Measurements from ENCODE around the gene SORL1. TPM values are rescaled to one million over a fixed set of nuclear protein-coding genes. Genes with fewer than 3 reads are reported as not detected.
"Not testable (repeated sequence)": the region's sequence is repeated elsewhere in the genome, so short reads cannot be mapped to it uniquely, and the experiment has no call there.

The SORL1 gene
- total RNA-seq, 1 donor from 2014 or later = under 0.01 TPM

DNA sequence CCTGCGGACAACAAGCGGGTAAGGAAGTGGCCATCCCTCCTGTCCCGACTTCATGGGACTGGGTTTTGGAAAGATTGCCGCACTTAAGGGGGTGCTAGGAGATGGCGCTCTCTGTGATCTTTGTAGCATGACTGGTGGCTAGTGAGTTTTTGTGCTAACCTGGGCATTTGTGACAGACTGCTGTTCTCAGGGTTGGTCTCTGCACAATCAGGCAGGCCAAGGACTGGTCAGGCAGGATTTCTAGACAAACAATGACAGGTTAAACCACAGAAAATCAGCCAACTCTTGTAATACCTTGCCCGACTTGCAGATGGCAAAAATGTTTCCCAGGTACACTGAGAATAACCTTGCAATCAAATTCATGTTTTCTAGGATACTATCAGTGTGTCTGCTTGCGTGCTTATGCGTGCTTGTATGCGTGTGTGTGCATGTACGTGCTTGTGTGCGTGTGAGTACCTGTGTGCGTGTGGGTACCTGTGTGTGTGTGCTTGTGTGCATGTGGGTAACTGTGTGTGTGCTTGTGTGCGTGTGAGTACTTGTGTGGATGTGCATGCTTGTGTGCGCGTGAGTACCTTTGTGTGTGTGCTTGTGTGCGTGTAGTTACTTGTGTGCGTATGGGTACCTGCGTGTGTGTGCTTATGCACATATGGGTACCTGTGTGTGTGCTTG, 26.2 kb downstream of the SORL1 start:
- no peak for DNase-seq (ENCODE audit: low read depth in 2 of 2)

DNA sequence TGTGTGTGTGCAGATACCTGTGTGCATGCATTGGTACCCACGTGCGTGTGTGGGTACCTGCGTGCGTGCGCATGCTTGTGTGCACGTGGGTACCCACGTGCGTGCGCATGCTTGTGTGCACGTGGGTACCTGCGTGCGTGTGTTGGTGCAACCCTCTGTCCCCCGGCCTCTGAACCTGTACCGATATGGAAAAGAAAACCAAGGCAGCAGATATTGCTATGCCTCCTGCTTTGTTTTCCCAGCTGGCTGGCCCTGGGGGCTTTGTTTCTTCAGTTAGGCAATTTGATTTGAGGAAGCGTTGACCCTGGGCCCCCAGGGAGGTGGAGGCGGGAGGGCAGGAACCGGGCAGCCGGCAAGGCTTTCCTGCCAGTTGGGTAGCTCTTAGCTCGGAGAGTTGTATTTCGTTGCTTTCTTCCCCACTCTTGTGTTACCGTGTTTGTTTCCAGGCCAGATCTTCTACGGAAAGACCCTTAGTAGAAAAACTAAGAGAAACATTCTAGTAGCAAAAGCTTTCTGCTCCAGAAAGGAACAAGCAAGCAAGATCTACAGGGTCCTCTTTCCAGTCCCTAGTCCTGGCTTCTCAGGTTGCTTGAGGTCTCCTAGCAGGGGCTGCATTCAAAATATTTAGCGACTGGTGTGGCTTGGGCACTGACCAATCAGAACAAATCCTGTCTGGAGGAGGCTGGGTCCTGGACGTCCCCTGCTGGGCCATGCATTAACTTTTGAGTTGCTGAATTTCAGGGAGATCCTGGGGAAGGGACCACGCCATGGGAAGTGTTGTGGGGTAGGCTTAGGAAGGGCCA, 27.0 kb downstream of the SORL1 start:
- peak in 1 of 2 donors; percentile 2 for DNase-seq (ENCODE audit: low read depth in 2 of 2)

DNA sequence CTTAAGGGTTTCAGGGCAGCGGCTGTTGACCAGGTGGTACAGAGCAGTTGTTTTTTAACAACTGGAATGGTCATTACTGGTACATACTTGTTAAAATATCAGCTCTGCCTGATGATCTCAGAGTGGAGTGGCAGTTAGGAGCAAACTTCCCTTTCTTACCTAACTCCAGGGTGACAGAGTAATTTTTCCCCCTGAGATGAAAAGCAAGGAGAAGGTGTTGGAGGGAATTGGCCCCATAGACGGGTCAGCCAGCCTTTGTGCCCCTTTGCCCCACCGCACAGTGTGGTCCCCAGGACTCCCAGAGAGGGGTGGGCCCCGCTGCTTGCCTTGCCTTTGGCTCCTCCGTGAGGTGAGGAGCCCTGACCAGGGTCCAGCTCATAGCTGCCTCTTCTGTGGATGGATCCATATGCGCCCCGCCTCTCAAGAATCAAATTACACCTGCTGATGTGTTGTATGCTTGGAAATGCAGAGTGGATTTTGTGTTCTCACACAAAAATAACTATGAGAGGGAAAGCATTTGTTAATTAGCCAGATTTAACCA, 27.7 kb downstream of the SORL1 start:
- no peak for DNase-seq (ENCODE audit: low read depth in 2 of 2)

DNA sequence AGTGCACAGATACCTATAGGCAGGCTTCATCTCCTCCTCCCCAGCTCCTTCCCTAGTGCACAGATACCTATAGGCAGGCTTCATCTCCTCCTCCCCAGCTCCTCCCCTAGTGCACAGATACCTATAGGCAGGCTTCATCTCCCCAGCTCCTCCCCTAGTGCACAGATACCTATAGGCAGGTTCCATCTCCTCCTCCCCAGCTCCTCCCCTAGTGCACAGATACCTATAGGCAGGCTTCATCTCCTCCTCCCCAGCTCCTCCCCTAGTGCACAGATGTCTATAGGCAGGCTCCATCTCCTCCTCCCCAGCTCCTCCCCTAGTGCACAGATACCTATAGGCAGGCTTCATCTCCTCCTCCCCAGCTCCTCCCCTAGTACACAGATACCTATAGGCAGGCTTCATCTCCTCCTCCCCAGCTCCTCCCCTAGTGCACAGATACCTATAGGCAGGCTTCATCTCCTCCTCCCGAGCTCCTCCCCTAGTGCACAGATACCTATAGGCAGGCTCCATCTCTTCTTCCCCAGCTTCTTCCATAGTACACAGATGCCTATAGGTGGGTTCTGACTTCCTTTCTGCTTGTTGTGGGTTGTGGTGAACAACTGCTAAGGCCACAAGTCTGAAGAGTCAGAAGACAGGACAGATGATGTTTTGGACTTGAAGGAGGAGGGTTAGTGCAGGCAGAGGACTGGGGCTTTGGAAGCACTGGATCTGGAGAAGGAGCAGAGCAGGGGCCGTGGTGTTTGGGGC, 29.5 kb downstream of the SORL1 start:
- not testable (repeated sequence) for DNase-seq (ENCODE audit: low read depth in 2 of 2)

DNA sequence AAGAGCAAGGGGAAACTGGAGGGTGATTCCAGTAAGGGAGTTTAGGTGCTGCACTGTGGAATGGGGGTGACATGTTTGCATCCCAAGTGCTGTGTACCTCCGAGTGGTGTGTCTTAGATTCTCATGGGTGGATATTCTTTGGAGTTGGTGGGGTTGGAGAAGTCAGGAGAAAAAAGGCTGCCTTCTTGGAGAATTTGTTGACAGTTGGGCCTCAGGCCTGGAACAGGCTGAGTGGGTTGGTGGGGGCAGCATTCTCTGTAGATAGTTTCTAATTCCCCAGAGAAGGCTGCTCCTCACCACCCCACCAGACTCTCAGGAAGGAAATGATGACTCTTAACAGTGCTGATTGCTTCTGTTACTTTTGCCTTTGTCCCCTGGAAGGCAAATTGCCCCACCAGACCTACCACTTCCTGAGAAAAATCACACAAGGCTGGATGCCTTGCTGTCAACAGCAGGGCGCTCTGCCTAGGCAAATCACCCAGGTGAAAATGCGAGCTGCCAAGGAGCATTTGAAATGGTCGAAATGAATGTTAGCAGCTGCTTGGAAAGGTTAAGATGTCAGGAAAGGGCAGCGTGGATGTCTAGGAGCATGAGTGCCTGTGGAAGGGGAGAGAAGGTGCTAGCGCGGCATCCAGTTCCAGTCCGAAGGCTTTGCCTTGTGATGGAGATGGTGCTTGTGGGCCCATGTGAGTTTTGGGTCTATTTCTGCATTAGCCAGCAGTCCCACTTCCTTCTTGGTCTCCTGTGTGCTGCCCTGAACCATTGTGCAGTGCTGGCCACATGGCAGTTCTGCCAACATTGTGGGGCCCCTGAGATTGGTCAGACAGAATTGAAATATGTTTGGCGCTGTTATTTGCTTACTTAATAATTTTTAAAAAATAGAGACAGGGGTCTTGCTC, 30.4 kb downstream of the SORL1 start:
- peak; percentile 14 to 58 for DNase-seq (ENCODE audit: low read depth in 2 of 2)

DNA sequence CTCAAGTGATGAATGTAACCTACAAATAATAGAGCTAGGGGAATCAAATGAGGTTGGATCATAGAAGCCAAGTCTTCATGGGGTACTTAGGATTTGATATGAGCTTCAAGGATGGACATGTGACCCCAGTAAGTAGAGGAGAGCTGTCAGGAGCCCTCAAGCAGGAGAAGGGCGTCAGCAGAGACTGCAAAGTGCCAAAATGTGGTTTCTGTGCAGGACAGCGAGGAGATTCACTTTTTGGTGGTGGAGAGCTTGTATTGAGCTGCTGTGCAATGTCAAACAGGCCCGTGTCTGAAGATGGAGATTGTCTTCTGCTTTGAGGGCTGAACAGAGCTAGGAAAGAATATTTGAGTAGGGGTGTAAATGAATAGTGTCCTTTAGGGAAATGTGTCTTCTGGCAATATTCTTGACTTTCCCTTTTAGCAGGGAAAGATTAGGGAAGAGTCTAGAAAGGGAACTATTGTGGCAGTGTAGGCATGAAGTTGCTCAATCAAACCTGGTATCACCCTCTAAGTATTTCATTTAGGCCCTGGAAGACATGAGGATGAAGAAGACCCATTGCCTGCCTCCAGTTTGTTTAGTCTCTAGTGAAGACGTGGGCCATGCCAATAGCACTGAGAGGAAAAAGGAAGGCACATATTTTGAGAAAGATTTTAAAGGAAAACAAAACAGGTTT, 31.8 kb downstream of the SORL1 start:
- DNase-seq (ENCODE audit: low read depth in 2 of 2) = no peak

DNA sequence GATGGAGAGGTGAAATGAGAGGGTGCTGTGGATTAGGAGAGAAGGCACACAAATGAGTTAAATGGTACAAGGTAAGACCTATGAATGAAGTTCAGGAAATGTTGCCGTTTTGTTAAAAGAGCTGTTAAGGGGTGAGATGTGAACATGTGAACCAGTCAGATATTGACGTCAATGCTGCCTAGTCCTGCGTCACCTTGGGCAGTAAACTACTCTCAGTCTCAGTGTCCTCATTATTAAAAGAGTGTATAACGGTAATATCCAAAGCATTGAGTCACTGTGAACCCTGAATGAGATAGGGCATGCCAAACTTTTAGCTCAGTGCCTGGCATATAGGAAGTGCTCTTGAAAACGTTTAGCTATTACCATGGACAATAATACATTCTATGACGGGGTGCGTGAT, 33.1 kb downstream of the SORL1 start:
- no peak for DNase-seq (ENCODE audit: low read depth in 2 of 2)

DNA sequence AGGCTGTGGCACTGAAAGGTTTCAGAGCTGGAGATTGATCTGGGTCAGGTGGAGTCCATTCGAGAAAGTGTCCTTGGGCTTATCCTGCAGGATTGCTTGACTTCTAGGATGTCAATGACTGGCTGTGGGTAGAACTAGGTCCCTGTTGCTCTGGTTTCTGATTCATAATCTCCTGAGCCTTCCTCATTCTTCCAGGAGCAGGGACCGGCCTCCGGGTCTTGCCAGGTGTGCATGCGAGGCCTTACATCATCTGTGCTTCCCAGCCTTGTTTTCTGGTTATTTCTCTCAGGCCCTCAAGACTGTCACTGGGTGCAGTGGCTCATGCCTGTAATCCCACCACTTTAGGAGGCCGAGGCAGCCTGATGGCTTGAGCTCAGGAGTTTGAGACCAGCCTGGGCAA, 33.9 kb downstream of the SORL1 start:
- DNase-seq (ENCODE audit: low read depth in 2 of 2) = no peak

DNA sequence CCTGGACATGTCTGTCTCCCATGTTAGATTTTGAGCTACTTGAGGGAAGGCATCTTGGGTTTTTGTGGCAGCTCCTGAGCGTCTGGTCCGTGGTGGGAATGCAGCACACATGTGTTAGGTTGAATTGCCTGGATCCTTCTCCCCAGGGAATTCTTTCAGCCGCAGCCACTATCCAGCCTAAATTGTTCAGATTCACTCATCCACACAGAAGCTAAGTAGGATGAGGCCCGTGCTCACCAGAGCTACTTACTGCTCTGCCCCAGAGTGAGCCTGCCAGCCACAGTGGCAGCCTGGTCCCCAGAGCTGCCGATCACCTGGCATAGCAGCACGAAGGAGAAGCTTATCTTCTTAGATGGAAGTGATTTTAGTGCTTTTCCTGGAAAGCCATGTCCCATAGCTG, 35.1 kb downstream of the SORL1 start:
- DNase-seq (ENCODE audit: low read depth in 2 of 2) = no peak

DNA sequence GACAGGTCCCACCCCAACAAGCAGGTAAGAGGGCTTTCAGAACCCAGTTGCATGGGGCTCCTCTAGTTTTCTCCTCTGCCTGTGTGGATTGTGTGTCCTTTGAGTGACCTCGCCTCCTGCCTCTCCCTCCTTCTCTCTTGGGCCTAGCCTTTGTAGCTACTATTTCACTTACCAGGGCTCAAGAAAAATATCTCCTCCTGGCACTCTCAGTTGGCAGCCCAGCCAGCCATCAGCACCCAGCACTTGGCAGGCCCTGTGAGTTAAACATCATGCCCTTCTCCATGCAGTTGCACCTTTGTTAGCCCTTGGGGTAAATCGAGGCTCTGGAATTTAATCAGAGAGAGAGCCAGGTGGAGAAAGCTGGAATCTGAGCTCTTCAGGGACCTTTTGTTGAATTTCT, 36.1 kb downstream of the SORL1 start:
- no peak for DNase-seq (ENCODE audit: low read depth in 2 of 2)

DNA sequence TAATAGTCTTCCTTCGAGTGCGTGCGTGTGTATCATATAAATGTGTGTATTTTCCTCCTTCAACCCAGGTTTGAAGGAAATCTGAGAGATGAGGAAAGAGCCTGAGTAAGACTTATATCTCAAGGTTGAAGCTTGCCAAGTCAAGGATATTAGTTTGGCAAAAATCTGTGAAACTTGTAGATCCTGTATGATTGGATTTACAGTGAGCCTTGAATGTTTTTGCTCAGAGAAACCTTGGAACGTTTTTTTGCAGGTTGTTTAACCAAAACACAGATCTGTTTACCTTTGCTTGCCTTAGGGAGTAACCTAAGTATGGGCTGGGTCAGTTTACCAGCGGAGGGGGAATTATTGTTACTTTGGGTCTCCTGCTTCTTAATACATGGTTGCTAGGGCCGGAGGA, 36.5 kb downstream of the SORL1 start:
- no peak for DNase-seq (ENCODE audit: low read depth in 2 of 2)

DNA sequence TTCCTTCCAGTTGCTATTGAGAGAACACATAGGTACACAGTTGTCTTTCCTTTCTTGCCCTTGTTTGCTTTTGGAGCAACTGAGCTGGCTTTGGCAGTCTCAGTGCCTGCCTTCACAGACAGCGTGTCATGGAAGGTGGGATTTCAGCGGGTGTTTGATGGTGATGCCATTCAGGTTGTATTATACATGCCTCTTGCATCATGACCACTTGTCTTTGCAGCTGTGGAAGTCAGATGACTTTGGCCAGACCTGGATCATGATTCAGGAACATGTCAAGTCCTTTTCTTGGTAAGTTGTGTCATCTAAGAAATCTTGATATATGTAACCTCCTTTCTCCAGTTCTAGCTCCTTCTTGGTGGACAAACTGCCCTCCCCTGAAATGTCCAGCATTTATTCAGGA, 37.7 kb downstream of the SORL1 start:
- DNase-seq (ENCODE audit: low read depth in 2 of 2) = no peak

DNA sequence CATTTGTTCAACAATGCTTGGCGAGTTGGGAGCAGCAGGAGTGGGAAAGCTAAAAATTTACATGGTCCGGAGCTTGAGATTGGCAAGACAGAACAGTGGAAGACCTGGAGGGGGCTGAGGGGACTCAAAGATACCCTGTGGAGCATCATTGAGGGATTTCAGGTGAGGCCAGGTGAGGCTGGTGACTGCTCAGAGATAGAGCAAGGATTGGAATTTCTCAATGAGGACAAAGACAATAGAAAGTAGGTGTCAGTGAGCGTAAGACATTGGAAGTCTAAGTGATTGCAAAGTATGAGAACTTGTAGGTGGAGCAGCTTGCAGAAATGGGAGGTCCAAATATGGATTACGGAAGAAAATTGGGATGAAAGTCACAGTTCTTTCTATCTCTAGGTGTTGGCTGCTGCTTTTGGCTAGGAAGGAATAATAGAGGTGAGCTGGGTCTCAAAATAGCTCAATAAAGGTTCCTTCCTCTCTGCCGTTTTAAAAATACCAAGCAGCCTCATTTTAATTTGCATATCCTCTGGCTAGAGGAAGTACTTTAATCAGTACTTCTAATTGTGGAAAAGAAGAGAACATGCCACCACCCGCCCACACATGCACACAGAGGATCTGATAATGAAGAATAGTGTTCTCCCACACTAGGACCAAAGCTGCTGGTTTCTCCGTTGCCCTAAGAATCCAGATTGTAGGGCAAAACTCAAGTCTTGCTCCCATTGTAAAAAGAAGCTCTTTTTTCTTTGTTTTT, 42.4 kb downstream of the SORL1 start:
- DNase-seq (ENCODE audit: low read depth in 2 of 2) = no peak

DNA sequence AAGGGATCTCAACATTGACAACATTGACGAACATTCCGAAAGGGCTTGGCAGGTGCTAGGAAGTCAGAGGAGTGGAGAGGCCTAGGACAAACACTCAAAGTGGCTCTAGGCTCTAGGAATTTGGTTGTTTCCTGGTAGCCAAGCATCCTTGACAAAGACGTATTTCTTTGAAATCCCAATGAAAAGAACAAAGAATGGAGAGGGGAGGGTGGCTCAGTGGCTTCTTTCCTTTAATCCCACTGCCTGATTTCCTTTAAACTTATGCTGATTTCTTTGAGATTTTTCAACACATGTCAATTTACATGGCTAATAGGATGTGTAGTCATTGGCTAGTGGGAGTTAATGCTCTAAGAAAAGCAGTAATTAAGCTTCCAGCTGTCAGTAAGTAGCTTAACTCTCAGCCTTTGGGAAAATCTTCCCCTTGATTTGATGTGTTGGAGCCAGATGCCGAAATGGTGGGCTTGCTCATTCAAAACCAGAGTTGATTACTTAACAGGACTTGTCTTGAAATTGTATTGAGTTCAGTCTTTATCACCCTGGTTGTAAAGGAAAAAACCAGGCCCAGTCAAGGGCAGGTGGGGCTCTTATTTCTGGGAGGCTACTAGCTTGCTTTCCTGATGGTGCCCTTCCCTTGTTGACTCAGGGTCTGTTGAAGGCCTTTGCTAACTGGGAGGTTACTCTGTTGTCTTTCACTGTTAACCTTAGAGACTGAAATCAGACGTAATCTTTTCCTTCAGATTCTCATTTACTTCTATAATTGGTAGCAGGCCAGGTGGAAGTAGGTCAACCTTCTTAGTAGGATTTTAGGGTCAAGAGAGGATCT, 45.3 kb downstream of the SORL1 start:
- no peak for DNase-seq (ENCODE audit: low read depth in 2 of 2)

DNA sequence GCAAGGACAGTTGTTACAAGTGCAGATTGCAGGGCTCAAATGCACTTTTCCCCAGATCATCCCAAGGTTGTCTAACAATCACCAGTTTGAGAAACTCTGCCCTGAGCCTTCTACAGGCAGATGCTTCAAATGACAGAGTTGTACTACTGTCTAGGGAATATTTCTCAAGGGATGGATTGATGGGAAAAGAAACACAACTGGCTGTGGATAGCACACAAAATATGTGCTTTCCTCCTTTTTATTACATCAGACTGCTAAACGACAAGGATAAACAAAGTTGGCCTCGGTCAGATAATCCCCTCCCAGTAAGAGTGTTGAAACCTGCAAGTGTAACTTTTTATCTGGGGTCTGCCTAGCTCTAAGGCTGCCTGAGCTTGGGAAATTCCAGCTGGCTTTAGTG, 47.3 kb downstream of the SORL1 start:
- DNase-seq (ENCODE audit: low read depth in 2 of 2) = no peak

DNA sequence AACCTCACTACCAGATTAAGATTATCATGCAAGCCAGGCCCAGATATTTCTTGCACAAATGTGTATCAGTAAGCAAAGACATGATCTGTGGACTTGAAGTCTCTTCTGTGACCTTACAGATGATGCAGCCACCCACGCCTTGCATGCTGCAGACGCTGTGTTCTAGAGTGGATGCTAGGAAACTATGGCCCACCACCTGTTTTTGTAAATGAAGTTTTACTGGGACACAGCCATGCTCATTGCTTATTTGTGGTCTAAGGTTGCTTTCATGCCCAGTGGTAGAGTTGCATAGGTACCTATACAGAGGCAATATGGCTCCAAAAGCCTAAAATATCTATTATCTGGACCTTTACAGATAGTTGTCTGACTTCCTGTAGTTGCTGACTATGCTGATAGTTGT, 48.2 kb downstream of the SORL1 start:
- DNase-seq (ENCODE audit: low read depth in 2 of 2) = no peak

DNA sequence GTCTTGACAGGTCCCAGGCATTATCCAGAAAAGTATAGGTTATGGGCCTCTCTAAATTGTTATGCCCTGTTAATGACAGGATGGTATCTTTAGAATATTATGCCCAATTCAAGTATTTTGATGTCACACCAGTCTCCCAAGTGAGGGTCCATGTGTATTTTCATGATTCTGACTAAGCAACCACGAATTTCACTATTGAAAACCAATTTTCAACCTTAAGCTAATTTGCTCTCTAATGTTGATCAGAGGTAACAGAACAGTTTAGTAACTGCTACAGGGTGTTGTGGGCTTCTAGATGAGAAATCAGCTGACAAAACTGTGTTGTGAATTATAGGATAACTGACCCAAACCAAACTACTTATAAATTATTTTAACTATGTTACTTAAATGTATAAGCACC, 48.6 kb downstream of the SORL1 start:
- no peak for DNase-seq (ENCODE audit: low read depth in 2 of 2)

DNA sequence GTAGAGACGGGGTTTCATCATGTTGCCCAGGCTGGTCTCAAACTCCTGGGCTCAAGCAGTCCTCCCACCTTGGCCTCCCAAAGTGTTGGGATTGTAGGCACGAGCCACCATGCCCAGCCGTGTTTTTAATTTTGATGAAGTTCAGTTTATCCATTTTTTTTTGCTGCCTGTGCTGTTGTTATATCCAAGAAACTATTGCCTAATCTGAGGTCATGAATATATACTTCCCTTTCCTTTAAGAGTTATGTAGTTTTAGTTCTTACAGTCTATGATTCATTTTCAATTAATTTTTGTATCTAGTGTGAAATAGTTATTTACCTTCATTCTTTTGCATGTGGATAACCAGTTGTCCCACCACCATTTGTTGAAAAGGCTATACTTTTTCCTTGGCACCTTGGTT, 50.9 kb downstream of the SORL1 start:
- DNase-seq (ENCODE audit: low read depth in 2 of 2) = no peak

DNA sequence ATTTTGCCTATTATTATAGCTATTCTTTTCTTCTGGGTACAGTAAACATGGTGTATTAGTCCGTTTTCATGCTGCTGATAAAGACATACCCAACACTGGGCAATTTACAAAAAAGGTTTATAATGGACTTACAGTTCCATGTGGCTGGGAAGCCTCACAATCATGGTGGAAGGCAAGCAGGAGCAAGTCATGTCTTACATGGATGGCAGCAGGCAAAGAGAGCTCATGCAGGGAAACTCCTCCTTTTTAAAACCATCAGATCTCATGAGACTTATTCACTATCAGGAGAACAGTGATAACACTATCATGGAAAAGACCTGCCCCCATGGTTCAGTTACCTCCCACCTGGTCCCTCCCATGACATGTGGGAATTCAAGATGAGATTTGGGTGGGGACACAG, 54.1 kb downstream of the SORL1 start:
- DNase-seq (ENCODE audit: low read depth in 2 of 2) = not testable (repeated sequence)

Data from dermis microvascular lymphatic vessel endothelial cell (primary cell).